ENCODE measurements around the gene PTK7.

DNA sequence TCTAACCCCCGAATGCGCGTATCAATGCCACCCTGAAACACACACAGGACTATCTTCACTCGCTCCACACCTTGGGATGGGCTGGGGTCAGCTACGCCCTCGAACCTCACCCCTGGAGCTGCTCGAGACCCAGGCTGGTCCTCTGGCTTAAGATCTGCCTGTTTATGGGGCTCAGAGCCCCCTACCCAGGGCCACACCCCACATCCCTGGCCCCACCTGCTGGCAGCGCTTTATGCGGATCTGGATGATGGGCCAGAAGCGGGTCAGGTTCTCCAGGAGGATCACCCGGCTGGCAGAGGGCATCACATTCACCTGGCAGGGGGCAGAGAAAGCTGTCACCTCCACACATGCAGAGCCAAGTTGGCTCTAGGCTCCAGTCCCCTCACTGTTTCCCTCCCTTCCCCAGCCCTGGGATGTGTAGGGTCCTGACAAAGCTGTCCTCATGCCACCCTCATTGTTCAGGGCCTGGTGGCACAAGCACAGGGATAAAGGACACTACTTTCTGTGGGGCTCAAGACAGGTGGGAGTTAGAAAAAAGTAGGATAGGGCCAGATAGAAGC lies 30.7 kb upstream of the PTK7 start:
- TF ChIP-seq, protein P1, sequence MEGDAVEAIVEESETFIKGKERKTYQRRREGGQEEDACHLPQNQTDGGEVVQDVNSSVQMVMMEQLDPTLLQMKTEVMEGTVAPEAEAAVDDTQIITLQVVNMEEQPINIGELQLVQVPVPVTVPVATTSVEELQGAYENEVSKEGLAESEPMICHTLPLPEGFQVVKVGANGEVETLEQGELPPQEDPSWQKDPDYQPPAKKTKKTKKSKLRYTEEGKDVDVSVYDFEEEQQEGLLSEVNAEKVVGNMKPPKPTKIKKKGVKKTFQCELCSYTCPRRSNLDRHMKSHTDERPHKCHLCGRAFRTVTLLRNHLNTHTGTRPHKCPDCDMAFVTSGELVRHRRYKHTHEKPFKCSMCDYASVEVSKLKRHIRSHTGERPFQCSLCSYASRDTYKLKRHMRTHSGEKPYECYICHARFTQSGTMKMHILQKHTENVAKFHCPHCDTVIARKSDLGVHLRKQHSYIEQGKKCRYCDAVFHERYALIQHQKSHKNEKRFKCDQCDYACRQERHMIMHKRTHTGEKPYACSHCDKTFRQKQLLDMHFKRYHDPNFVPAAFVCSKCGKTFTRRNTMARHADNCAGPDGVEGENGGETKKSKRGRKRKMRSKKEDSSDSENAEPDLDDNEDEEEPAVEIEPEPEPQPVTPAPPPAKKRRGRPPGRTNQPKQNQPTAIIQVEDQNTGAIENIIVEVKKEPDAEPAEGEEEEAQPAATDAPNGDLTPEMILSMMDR (conservative IDR thresholded peaks at IDR 0.05; ENCODE audit: low read depth, low read length) = no peak
- TF ChIP-seq EZH2 (IDR thresholded peaks at IDR 0.05; ENCODE audit: low read length, unreplicated experiment) = no peak
